Activated T-cell treated with anti-CD3 and anti-CD28 coated beads, Interleukin-2, amount 50 U/mL, for 1 hour (primary cell): ENCODE data around the gene RNF115.
"Not testable (repeated sequence)": the region's sequence is repeated elsewhere in the genome, so short reads cannot be mapped to it uniquely, and the experiment has no call there.

ENCODE experiments used
- DNase-seq: peaks from one replicate; pipeline ENCODE4 v3.0.0-alpha.2; 2020

RNF115 gene

DNA sequence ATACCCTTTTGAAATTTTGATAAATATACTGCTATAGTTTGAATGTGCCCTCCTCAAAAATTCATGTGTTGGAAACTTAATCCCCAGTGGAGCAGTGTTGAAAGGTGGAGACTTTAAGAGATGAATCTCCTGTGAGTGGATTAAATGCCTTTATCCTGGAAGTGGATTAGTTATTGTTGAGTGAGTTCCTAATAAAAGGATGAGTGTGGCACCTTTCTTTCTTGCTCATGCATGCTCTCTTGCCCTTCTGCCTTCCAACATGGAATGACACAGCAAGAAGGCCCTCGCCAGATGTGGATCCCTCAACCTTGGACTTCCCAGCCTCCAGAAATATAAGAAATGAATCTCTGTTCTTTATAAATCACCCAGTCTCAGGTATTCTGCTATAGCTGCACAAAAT is 52.8 kb downstream of the RNF115 start:
- no peak for DNase-seq

DNA sequence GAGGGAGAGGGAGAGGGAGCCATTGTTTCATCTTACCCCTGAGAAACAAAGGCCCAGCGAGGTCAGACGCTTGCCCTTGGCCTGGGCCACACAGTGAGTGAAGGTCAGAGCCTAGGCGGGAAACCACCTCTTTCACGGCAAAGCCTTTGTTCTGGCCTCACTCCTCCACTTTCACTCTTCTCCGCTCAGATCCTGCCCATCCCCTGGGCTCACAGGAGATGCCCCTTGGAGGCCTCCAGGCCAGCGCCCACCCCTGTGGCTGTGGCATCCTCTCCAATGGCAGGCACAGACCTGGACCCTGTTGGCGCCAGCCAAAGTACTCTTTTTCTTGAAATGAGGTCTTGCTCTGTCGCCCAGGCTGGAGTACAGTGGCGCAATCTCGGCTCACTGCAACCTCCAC is 55.9 kb downstream of the RNF115 start:
- not testable (repeated sequence) for DNase-seq

DNA sequence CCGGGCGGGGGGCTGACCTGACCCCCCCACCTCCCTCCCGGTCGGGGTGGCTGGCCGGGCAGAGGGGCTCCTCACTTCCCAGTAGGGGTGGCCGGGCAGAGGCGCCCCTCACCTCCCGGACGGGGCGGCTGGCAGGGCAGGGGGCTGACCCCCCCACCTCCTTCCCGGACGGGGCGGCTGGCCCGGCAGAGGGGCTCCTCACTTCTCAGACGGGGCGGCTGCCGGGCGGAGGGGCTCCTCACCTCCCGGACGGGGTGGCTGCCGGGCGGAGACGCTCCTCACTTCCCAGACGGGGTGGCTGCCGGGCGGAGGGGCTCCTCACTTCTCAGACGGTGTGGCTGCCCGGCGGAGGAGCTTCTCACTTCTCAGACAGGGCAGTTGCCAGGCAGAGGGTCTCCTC is 57.0 kb downstream of the RNF115 start:
- DNase-seq: not testable (repeated sequence)

GRCh38 chr1:145765585-145766360 is 58.1 kb downstream of the RNF115 start:
- DNase-seq: not testable (repeated sequence)

- not testable (repeated sequence) for DNase-seq
These were observed 58.8 kb downstream of the RNF115 start for GRCh38 chr1:145765127-145765526.

DNA sequence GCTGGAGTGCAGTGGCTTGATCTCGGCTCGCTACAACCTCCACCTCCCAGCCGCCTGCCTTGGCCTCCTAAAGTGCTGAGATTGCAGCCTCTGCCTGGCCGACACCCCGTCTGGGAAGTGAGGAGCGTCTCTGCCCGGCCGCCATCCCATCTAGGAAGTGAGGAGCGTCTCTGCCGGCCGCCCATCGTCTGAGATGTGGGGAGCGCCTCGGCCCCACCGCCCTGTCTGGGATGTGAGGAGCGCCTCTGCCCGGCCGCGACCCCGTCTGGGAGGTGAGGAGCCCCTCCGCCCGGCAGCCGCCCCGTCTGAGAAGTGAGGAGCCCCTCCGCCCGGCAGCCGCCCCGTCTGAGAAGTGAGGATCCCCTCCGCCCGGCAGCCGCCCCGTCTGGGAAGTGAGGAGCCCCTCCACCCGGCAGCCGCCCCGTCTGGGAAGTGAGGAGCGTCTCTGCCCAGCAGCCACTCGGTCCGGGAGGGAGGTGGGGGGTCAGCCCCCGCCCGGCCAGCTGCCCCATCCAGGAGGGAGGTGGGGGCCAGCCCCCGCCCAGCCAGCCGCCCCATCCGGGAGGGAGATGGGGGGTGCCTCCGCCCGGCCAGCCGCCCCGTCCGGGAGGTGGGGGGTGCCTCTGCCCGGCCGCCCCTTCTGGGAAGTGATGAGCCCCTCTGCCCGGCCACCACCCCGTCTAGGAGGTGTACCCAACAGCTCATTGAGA is 59.5 kb downstream of the RNF115 start:
- not testable (repeated sequence) for DNase-seq

- not testable (repeated sequence) for DNase-seq
These were observed 61.9 kb downstream of the RNF115 start for GRCh38 chr1:145762001-145762400.

DNA sequence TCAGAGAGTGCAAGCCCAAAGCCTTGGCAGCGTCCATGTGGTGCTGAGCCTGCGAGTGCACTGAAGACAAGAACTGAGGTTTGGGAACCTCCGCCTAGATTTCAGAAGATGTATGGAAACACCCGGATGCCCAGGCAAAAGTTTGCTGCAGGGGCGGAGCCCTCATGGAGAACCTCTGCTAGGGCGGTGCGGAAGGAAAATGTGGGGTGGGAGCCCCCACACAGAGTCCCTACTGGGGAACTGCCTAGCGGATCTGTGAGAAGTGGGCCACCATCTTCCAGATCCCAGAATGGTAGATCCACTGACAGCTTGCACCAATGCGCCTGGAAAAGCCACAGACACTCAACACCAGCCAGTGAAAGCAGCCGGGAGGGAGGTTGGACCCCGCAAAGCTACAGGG is 62.4 kb downstream of the RNF115 start:
- DNase-seq: not testable (repeated sequence)

DNA sequence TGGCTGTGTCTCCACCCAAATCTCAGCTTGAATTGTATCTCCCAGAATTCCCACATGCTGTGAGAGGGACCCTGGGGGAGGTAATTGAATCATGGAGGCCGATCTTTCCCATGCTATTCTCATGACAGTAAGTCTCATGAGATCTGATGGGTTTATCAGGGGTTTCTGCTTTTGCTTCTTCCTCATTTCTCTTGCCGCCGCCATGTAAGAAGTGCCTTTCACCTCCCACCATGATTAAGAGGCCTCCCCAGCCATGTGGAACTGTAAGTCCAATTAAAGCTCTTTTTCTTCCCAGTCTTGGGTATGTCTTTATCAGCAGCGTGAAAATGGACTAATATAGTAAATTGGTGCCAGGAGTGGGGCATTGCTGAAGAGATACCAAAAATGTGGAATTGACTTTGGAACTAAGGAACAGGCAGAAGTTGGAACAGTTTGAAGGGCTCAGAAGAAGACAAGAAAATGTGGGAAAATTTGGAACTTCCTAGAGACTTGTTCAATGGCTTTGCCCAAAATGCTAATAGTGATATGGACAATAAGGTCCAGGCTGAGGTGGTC is 63.4 kb downstream of the RNF115 start:
- DNase-seq: not testable (repeated sequence)

- DNase-seq: no peak
These were observed 64.2 kb downstream of the RNF115 start for GRCh38 chr1:145759721-145760120.

GRCh38 chr1:145758575-145758974 is 65.3 kb downstream of the RNF115 start:
- DNase-seq: no peak

DNA sequence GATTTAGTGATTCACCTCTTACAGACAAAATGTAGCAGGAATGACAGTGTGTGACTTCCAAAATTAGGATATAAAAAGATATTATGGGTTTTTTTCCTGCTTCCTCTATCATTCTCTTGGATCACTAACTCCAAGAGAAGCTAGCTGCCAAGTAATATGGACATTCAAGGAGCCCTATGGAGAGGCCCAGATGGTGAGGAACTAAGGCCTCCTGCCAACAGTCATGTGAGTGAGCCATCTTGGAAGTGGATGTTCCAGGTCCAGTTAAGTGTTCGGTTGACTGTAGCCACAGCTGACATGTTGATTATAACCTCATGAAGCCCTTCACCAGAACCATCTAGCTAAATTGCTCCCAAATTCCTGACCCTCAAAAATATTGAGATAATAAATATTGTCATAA is 65.8 kb downstream of the RNF115 start:
- no peak for DNase-seq

GRCh38 chr1:145757420-145757819 is 66.5 kb downstream of the RNF115 start:
- no peak for DNase-seq

- DNase-seq: no peak
These were observed 72.3 kb downstream of the RNF115 start for GRCh38 chr1:145751491-145752037.

- DNase-seq: no peak
These were observed 73.5 kb downstream of the RNF115 start for GRCh38 chr1:145750426-145750825.

- DNase-seq: no peak
These were observed 76.3 kb downstream of the RNF115 start for GRCh38 chr1:145747398-145748247.

GRCh38 chr1:145740269-145740668 is 83.6 kb downstream of the RNF115 start:
- no peak for DNase-seq

- no peak for DNase-seq
These were observed 87.7 kb downstream of the RNF115 start for GRCh38 chr1:145736191-145736590.

GRCh38 chr1:145730900-145731299 is 93.0 kb downstream of the RNF115 start:
- DNase-seq: no peak

DNA sequence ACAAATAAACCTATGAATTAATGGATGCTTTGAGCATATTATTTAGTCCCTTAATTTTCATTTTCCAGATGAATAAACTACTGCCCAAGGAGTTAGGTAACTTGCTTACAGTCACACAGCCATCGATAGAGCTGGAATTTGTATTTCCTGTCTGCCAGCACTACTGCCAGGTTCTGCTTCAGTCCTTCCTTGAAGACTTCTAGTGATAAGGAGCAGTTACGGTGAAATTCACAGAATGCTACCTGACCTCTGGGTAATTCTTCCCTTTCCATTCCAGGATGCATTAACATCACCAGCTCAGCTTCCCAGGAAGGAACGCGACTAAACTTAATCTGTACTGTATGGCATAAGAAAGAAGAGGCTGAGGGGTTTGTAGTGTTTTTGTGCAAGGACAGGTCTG is 93.4 kb downstream of the RNF115 start:
- DNase-seq: no peak

- no peak for DNase-seq
These were observed 94.0 kb downstream of the RNF115 start for GRCh38 chr1:145729666-145730436.

GRCh38 chr1:145729196-145729595 is 94.7 kb downstream of the RNF115 start:
- no peak for DNase-seq
